Measurements from ENCODE around the gene SH3TC1. TPM values are rescaled to one million over a fixed set of nuclear protein-coding genes. Genes with fewer than 3 reads are reported as not detected.

SH3TC1 gene
- total and polyA plus RNA-seq, 9 donors = 1.1 to 34.5 (median 5.4) TPM

DNA sequence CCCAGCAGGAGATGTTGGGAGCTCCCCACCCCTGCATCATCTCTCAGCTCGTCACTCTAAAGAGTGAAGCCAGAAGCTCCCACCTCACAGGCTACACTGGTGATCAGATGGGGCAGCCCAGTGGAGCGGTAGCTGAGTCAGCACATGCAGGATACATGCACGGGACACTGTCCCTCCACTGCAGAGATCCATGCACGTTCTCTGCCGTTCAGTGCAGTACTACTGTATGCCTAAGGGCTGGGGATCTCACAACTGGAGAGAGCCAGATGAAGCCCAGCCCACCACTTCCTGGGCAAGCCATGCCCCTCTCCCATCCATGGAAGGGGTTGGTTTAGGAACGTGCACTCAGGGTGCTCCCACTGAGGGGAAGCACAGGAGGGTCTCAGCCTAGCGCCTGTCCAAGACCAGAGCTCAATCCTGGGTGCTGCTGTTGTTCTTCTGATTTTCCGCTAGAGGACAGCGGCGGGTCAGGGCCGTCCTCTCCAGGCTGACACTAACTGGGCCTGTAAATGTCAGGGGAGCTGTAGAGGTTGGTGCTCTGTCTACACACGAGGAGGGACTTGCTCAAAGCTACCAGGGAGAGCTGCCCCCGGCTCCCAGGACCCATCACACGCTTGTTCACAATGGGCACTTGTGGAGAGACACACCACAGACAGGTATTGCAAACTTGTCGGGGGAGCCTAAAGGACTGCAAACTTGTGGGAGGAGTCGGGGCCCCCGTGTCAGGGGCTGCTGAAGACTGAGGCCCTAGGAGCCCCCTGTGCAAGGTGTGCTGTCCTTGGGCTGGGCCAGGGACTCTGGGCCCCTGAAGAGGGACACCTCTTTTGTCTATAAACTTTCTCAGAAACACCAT is 22.3 kb upstream of the SH3TC1 start:
- Histone ChIP-seq H3K36me3 (no peaks in the 10 kb centered on the region), H3K9me3 (no peaks in the 10 kb centered on the region), H3K4me3 (no peak overlapping the region), H3K27me3 (no peaks in the 10 kb centered on the region), H3K4me1 (ENCODE audit: insufficient read depth) (no peaks in the 10 kb centered on the region), H3K27ac (no peak overlapping the region)
- TF ChIP-seq POLR2A (IDR thresholded peaks at IDR 0.05) = no peak
- TF ChIP-seq, protein P1, sequence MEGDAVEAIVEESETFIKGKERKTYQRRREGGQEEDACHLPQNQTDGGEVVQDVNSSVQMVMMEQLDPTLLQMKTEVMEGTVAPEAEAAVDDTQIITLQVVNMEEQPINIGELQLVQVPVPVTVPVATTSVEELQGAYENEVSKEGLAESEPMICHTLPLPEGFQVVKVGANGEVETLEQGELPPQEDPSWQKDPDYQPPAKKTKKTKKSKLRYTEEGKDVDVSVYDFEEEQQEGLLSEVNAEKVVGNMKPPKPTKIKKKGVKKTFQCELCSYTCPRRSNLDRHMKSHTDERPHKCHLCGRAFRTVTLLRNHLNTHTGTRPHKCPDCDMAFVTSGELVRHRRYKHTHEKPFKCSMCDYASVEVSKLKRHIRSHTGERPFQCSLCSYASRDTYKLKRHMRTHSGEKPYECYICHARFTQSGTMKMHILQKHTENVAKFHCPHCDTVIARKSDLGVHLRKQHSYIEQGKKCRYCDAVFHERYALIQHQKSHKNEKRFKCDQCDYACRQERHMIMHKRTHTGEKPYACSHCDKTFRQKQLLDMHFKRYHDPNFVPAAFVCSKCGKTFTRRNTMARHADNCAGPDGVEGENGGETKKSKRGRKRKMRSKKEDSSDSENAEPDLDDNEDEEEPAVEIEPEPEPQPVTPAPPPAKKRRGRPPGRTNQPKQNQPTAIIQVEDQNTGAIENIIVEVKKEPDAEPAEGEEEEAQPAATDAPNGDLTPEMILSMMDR (IDR thresholded peaks at IDR 0.05) = peak; percentile 44 to 60 (median 47)
- DNase-seq = peak in 1 of 5 donors; percentile 40
- intact Hi-C loops (cut with DNase I) = loop anchor here in 1 of 4 donors (10.0 kb wide), 1 partner anchor 228 kb away; no protein-coding TSS in a partner anchor
- WGBS, 3 donors = 31 to 38% (median 33%) methylated on average over 17 of the region's 17 CpGs

DNA sequence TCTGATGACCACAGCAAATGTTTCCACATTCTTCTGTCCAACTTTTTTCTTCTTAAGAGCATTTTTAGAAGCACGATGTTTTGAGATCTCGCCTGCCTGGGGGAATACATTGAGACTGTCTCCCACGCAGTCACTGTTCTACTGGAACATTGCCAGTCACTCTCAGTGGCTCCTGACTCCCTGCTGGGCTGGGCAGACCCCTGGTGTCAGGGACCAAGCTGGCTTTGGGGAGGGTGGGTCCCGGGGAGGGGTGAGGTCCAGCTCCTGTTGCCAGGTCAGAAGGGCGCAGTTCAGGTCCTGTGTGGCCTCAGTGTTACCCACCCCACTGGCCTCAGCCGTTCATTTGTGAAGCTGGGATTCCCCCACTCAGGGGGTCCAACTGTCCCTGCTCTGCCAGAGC is 21.5 kb upstream of the SH3TC1 start:
- Histone ChIP-seq H3K27ac (no peak overlapping the region), H3K4me3 (no peak overlapping the region), H3K9me3 (no peaks in the 10 kb centered on the region), H3K4me1 (ENCODE audit: insufficient read depth) (no peaks in the 10 kb centered on the region), H3K36me3 (no peaks in the 10 kb centered on the region), H3K27me3 (no peaks in the 10 kb centered on the region)
- DNase-seq = no peak
- intact Hi-C loops (cut with DNase I) = loop anchor here in 1 of 4 donors (10.0 kb wide), 1 partner anchor 227 kb away; no protein-coding TSS in a partner anchor
- WGBS, 3 donors = 47 to 52% (median 48%) methylated on average over 5 to 6 of the region's 6 CpGs
- TF ChIP-seq, protein P1 (IDR thresholded peaks at IDR 0.05) = no peak
- TF ChIP-seq EP300 (IDR thresholded peaks at IDR 0.05) (no peak), POLR2A (IDR thresholded peaks at IDR 0.05) (no peak)

DNA sequence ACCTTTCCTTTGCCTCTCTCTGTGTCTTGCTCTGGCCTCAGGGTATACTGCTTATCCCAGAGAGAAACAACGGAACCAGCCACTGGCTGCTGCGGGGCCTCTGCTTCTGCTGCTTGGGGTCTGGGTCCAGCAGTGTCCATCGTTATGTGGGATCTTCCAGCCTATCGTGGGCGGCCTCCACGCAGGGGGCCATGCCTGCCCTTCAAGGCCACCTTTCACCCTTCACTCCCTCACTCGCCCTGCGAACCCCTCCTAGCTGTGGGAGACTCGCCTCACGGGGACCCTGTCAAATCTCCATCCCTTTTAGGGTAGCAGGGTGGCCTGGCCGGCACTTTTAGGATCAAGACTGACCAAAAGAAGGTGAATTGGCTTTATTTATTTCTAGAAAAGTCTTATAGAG is 21.1 kb upstream of the SH3TC1 start:
- no peaks in the 10 kb centered on the region for H3K36me3 ChIP-seq
- no peaks in the 10 kb centered on the region for H3K27me3 ChIP-seq
- WGBS, 3 donors = 83 to 86% (median 84%) methylated on average over 11 of the region's 11 CpGs
- no peak overlapping the region for H3K27ac ChIP-seq
- no peaks in the 10 kb centered on the region for H3K9me3 ChIP-seq
- no peak for TF ChIP-seq EP300 (IDR thresholded peaks at IDR 0.05)
- TF ChIP-seq, protein P1 (IDR thresholded peaks at IDR 0.05) = no peak
- no peak for TF ChIP-seq POLR2A (IDR thresholded peaks at IDR 0.05)
- H3K4me3 ChIP-seq = no peak overlapping the region
- DNase-seq = no peak
- H3K4me1 ChIP-seq (ENCODE audit: insufficient read depth) = no peaks in the 10 kb centered on the region
- intact Hi-C loops (cut with DNase I) = loop anchor here in 1 of 4 donors (10.0 kb wide), 1 partner anchor 227 kb away; no protein-coding TSS in a partner anchor

DNA sequence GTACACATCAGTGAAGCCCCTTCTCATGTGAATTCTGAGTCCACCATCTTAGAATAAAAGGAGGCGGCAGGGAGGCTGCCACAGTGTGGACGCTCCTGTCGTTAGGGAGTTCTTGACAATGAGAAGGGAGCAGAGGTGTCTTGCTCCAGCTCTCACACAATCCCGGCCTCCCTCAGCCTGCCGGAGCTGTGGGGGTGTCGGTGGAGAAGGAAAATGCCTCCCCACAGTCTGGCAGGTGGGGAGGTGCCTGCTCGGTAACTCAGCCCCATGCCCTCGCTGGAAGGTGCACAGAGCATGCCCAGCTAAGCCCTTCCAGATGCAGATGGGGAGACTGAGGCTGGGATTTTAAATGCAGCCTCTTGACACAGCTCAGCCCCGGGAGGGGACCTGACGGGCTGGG is 20.0 kb upstream of the SH3TC1 start:
- H3K4me3 ChIP-seq = no peak overlapping the region
- intact Hi-C loops (cut with DNase I) = loop anchor here in 1 of 4 donors (10.0 kb wide), 1 partner anchor 226 kb away; no protein-coding TSS in a partner anchor
- no peak for DNase-seq
- no peak overlapping the region for H3K27ac ChIP-seq
- WGBS, 3 donors = 75 to 83% (median 75%) methylated on average over 10 of the region's 10 CpGs
- no peaks in the 10 kb centered on the region for H3K27me3 ChIP-seq
- no peaks in the 10 kb centered on the region for H3K9me3 ChIP-seq
- no peaks in the 10 kb centered on the region for H3K36me3 ChIP-seq
- H3K4me1 ChIP-seq (ENCODE audit: insufficient read depth) = no peaks in the 10 kb centered on the region
- TF ChIP-seq POLR2A (IDR thresholded peaks at IDR 0.05) (no peak), EP300 (IDR thresholded peaks at IDR 0.05) (no peak)
- TF ChIP-seq, protein P1 (IDR thresholded peaks at IDR 0.05) = no peak
